HL-60 (cell line): ENCODE results near the gene GIPC3.

ENCODE experiments used
- DNase-seq, 2 experiments: peaks; one replicate each; pipeline ENCODE4 v3.0.0-alpha.2; 2010 to 2020; ENCODE audit warnings: low read depth in 1 of 2, low spot score in 1 of 2
- H3K27ac ChIP-seq: fragments of 250-450 bp; sonication (Bioruptor Pico); replicated peaks from 2 replicates; pipeline ENCODE4 v1.5.1; 2020; ENCODE audit warnings: mild to moderate bottlenecking, moderate library complexity
- H3K27me3 ChIP-seq: fragments of 250-450 bp; sonication (Bioruptor Pico); 2 replicates; pipeline ENCODE4 v1.5.1; 2021; ENCODE audit warnings: mild to moderate bottlenecking, moderate library complexity; ENCODE audit not compliant: insufficient read depth, poor library complexity, severe bottlenecking
- H3K4me3 ChIP-seq: replicated peaks from 2 replicates; pipeline ENCODE4 v1.5.1; 2011; ENCODE audit warnings: mild to moderate bottlenecking, control low read depth, low read length; ENCODE audit not compliant: insufficient read depth
- GABPA ChIP-seq: IDR thresholded peaks from 2 replicates; pipeline ENCODE4 v1.6.1; 2012; ENCODE audit warnings: low read depth
- POLR2AphosphoS5 ChIP-seq: IDR thresholded peaks from 2 replicates; pipeline ENCODE4 v1.6.1; 2012; ENCODE audit warnings: low read depth
- SPI1 ChIP-seq: IDR thresholded peaks from 2 replicates; pipeline ENCODE4 v1.6.1; 2012; ENCODE audit warnings: low read depth, mild to moderate bottlenecking, borderline replicate concordance
- TF ChIP-seq, protein P1 (sequence below): IDR thresholded peaks from 2 replicates; pipeline ENCODE4 v1.6.1; 2012; ENCODE audit warnings: low read depth; ENCODE audit not compliant: insufficient replicate concordance
- TF ChIP-seq, protein P2 (sequence below): IDR thresholded peaks from one replicate; pipeline ENCODE4 v1.5.1; 2011; ENCODE audit warnings: low read length, control low read depth, inconsistent platforms; ENCODE audit not compliant: insufficient read depth

GIPC3 gene

DNA sequence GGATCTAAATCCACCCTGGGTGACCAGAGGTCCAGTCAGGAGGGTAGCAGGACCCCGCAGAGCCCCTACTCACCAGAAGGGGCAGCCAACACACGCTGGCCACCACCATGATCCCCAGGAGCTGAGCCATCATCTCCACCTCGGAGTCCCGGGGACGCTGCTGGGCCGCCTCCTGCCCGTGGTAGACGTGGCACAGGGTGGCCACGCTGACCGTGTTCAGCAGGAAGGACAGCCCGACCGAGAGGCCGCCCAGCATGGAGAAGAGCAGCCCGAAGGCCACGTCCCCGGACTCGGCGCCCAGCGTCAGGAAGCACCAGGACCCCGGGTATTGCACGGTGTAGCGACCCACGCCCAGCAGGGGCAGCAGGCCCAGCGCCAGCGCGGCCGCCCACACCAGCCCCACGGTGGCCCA, 14.5 kb downstream of the GIPC3 start:
- Histone ChIP-seq H3K4me3 (no peak overlapping the region), H3K27me3 (no peaks in the 10 kb centered on the region), H3K27ac (no peak overlapping the region)
- TF ChIP-seq GABPA (no peak), SPI1 (no peak), POLR2AphosphoS5 (no peak)
- TF ChIP-seq, protein P1, sequence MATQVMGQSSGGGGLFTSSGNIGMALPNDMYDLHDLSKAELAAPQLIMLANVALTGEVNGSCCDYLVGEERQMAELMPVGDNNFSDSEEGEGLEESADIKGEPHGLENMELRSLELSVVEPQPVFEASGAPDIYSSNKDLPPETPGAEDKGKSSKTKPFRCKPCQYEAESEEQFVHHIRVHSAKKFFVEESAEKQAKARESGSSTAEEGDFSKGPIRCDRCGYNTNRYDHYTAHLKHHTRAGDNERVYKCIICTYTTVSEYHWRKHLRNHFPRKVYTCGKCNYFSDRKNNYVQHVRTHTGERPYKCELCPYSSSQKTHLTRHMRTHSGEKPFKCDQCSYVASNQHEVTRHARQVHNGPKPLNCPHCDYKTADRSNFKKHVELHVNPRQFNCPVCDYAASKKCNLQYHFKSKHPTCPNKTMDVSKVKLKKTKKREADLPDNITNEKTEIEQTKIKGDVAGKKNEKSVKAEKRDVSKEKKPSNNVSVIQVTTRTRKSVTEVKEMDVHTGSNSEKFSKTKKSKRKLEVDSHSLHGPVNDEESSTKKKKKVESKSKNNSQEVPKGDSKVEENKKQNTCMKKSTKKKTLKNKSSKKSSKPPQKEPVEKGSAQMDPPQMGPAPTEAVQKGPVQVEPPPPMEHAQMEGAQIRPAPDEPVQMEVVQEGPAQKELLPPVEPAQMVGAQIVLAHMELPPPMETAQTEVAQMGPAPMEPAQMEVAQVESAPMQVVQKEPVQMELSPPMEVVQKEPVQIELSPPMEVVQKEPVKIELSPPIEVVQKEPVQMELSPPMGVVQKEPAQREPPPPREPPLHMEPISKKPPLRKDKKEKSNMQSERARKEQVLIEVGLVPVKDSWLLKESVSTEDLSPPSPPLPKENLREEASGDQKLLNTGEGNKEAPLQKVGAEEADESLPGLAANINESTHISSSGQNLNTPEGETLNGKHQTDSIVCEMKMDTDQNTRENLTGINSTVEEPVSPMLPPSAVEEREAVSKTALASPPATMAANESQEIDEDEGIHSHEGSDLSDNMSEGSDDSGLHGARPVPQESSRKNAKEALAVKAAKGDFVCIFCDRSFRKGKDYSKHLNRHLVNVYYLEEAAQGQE = no peak
- TF ChIP-seq, protein P2, sequence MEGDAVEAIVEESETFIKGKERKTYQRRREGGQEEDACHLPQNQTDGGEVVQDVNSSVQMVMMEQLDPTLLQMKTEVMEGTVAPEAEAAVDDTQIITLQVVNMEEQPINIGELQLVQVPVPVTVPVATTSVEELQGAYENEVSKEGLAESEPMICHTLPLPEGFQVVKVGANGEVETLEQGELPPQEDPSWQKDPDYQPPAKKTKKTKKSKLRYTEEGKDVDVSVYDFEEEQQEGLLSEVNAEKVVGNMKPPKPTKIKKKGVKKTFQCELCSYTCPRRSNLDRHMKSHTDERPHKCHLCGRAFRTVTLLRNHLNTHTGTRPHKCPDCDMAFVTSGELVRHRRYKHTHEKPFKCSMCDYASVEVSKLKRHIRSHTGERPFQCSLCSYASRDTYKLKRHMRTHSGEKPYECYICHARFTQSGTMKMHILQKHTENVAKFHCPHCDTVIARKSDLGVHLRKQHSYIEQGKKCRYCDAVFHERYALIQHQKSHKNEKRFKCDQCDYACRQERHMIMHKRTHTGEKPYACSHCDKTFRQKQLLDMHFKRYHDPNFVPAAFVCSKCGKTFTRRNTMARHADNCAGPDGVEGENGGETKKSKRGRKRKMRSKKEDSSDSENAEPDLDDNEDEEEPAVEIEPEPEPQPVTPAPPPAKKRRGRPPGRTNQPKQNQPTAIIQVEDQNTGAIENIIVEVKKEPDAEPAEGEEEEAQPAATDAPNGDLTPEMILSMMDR = no peak
- no peak for DNase-seq

DNA sequence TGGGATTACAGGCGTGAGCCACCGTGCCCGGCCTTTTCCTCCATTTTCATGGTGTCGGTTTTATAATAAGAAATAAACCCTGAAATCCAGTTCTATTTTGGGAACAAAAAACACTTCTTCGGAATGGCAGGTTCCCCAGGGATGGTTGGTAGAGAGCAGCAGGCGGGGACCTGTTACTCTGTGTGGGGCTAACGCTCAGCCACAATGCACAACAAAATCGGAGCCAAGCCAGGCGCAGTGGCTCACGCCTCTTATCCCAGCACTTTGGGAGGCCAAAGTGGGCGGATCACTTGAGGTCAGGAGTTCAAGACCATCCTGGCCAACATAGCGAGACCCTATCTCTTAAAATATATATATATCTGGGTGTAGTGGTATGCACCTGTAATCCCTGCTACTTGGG, 15.7 kb downstream of the GIPC3 start:
- no peak for TF ChIP-seq POLR2AphosphoS5
- TF ChIP-seq SPI1 = no peak
- TF ChIP-seq, protein P2 = no peak
- no peak for TF ChIP-seq GABPA
- TF ChIP-seq, protein P1 = no peak
- no peak for DNase-seq
- Histone ChIP-seq H3K27ac (no peak overlapping the region), H3K27me3 (peaks cover 7% of the 10 kb centered on the region), H3K4me3 (no peak overlapping the region)

DNA sequence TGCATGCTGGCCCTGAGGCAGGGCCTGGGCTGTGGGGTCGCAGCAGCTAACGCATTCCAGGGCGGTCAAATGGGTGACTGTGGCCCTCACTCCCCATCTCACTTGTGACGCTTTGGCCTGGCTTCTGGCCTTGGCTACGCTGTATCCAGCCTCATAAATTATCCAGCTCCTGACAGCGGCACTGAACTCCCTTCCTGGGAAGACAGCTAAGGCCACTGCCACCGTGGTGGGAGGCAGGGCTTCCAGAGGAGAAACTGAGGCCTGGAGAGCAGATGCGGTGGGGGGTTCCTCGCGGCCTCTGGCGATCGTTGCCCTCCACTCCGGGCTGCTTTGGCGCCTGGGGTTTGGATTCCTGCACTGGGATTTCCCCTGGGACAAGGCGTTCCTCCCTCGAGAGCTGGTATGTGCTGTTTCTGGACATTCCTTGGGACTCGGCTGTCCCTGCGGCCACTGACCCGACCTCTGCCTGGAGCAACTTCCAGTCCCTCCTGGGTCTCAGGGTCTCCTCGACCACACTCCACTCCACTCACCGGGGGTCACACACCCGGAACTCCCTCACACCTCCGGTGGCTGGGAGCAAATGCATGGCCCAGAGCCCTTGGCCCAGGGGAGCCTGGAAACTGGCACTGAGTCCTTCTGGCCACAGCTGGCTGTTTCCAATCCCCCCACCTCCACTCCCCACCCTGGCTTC, 18.0 kb downstream of the GIPC3 start:
- Histone ChIP-seq H3K27ac (no peak overlapping the region), H3K4me3 (no peak overlapping the region)
- TF ChIP-seq POLR2AphosphoS5 (no peak), GABPA (no peak), SPI1 (no peak)
- TF ChIP-seq, protein P2 = no peak
- TF ChIP-seq, protein P1 = no peak

More for the DNA sequence above, 18.0 kb downstream of the GIPC3 start:
- no peak for DNase-seq
- H3K27me3 ChIP-seq = peaks cover 11% of the 10 kb centered on the region
